ENCODE results near the gene SORCS2. TPM values are rescaled to one million over a fixed set of nuclear protein-coding genes. Genes with fewer than 3 reads are reported as not detected.
A peak's percentile ranks its signal among the peaks of the same experiment; 100 is the strongest.

SORCS2 gene
- total and polyA plus RNA-seq, 2 of the 4 experiments (the other 2 are of a cell fraction), result 0.36 to 0.62 TPM

DNA sequence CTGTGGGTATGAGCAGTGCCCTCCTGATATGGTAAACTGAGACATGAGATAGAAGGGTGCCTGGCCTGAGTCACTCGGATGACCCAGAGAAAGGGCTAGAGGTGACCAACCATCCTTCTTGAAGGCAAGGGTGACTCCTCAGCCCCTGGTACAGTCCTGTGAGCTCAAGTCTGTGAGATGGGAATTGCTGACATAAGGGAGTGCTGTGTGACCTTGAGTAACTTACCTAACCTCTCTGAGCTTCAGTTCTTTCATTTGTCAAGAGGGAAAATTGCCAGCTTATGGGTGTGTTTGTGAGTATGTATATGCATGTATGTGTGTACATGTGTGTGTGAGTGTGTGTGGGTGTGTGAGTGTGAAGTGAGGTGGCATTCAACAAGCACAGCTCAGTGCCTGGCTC, 452.8 kb downstream of the SORCS2 start:
- ChIA-PET CTCF (no interaction called here), POLR2A (ENCODE audit: unreplicated experiment) (no interaction called here)
- DNase-seq (no peak), ATAC-seq (ENCODE audit: low read depth) (no peak)
- Histone ChIP-seq H3K79me1 (ENCODE audit: low read depth in 1 of 2, low read length in 2 of 2) (no peaks in the 10 kb centered on the region), H3K4me2 (ENCODE audit: low read depth, low read length) (no peak overlapping the region), H3K9ac (ENCODE audit: low read depth, low read length) (no peak overlapping the region), H3K23ac (ENCODE audit: low read depth, low read length) (no peak overlapping the region), H2BK15ac (ENCODE audit: low read depth, low read length) (no peak overlapping the region), H3K4me1 (ENCODE audit: control insufficient read depth, insufficient read depth, low read length) (peaks cover 10% of the 10 kb centered on the region), H2BK120ac (ENCODE audit: low read depth, low read length) (no peak overlapping the region), H4K8ac (ENCODE audit: low read depth in 2 of 2, low read length in 2 of 2) (no peak overlapping the region), H3K18ac (ENCODE audit: low read depth, low read length) (no peak overlapping the region), H3K27me3 (ENCODE audit: control insufficient read depth, insufficient read depth, low read length) (peaks cover 12% of the 10 kb centered on the region), H4K5ac (ENCODE audit: low read depth, low read length) (no peak overlapping the region), H2AFZ (replicated peaks; ENCODE audit: low read length, poor library complexity) (no peak overlapping the region), H3K36me3 (ENCODE audit: control insufficient read depth, insufficient read depth, low read length) (no peaks in the 10 kb centered on the region), H3K9me1 (ENCODE audit: insufficient read depth, low read length) (peaks cover 10% of the 10 kb centered on the region), H2BK20ac (ENCODE audit: low read depth, low read length) (no peak overlapping the region), H3K4ac (ENCODE audit: low read depth, low read length) (no peak overlapping the region), H2BK5ac (ENCODE audit: low read depth, low read length, poor library complexity, severe bottlenecking) (no peak overlapping the region), H4K91ac (ENCODE audit: insufficient read depth, low read depth, low read length) (no peak overlapping the region), H2AK5ac (ENCODE audit: low read depth, low read length) (0 out of 2 replicates have a peak overlapping the region, but pooled peaks have one; percentile 14), H3K56ac (ENCODE audit: extremely low read depth, insufficient read depth, low read length) (no peak overlapping the region), H3K4me3 (ENCODE audit: insufficient read depth, low read depth, low read length) (no peak overlapping the region), H4K20me1 (ENCODE audit: insufficient read depth, low read length) (no peaks in the 10 kb centered on the region; the same call in 1 of the 2 replicates), H3K14ac (replicated peaks; ENCODE audit: low read depth, low read length) (no peak overlapping the region), H3K9me3 (ENCODE audit: control insufficient read depth, insufficient read depth, low read length) (peaks cover 6% of the 10 kb centered on the region), H2AK9ac (replicated peaks; ENCODE audit: low read depth, low read length, poor library complexity) (no peak overlapping the region), H3K27ac (ENCODE audit: insufficient read depth, low read length) (no peak overlapping the region)
- BruUV-seq (replicated peaks), result no TSS peak
- WGBS, 2 experiments (ENCODE audit: extremely low coverage in 2 of 2, insufficient read length in 1 of 2), result no CpG with 5 or more reads among the region's 1 CpG
- intact Hi-C loops (cut with micrococcal nuclease), result no loop called here
- in situ Hi-C loops (cut with MboI; ENCODE audit: low sequenced_read_pairs), result no loop called here
- TF ChIP-seq MXI1 (IDR thresholded peaks at IDR 0.05; ENCODE audit: borderline replicate concordance, low read depth, low read length) (no peak), CEBPB (IDR thresholded peaks at IDR 0.05; ENCODE audit: low read depth, low read length) (no peak), MAFK (IDR thresholded peaks at IDR 0.05; ENCODE audit: low read depth, low read length) (no peak), RCOR1 (IDR thresholded peaks at IDR 0.05; ENCODE audit: insufficient replicate concordance, low read length) (no peak), POLR2A (IDR thresholded peaks at IDR 0.05; ENCODE audit: low read depth, low read length) (no peak), BHLHE40 (IDR thresholded peaks at IDR 0.05; ENCODE audit: low read depth, low read length) (no peak), CHD1 (IDR thresholded peaks at IDR 0.05; ENCODE audit: low read depth, low read length) (no peak), RAD21 (IDR thresholded peaks at IDR 0.05; ENCODE audit: low read length) (no peak), NFE2L2 (IDR thresholded peaks at IDR 0.05; ENCODE audit: low read depth, low read length) (no peak), FOS (IDR thresholded peaks at IDR 0.05; ENCODE audit: low read depth, low read length) (no peak)
- TF ChIP-seq, protein P1, sequence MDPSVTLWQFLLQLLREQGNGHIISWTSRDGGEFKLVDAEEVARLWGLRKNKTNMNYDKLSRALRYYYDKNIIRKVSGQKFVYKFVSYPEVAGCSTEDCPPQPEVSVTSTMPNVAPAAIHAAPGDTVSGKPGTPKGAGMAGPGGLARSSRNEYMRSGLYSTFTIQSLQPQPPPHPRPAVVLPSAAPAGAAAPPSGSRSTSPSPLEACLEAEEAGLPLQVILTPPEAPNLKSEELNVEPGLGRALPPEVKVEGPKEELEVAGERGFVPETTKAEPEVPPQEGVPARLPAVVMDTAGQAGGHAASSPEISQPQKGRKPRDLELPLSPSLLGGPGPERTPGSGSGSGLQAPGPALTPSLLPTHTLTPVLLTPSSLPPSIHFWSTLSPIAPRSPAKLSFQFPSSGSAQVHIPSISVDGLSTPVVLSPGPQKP (IDR thresholded peaks at IDR 0.05; ENCODE audit: borderline replicate concordance, low read depth, low read length), result no peak
- TF ChIP-seq, protein P2, sequence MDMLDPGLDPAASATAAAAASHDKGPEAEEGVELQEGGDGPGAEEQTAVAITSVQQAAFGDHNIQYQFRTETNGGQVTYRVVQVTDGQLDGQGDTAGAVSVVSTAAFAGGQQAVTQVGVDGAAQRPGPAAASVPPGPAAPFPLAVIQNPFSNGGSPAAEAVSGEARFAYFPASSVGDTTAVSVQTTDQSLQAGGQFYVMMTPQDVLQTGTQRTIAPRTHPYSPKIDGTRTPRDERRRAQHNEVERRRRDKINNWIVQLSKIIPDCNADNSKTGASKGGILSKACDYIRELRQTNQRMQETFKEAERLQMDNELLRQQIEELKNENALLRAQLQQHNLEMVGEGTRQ (IDR thresholded peaks at IDR 0.05; ENCODE audit: low read depth, low read length), result no peak
- TF ChIP-seq, protein P3, sequence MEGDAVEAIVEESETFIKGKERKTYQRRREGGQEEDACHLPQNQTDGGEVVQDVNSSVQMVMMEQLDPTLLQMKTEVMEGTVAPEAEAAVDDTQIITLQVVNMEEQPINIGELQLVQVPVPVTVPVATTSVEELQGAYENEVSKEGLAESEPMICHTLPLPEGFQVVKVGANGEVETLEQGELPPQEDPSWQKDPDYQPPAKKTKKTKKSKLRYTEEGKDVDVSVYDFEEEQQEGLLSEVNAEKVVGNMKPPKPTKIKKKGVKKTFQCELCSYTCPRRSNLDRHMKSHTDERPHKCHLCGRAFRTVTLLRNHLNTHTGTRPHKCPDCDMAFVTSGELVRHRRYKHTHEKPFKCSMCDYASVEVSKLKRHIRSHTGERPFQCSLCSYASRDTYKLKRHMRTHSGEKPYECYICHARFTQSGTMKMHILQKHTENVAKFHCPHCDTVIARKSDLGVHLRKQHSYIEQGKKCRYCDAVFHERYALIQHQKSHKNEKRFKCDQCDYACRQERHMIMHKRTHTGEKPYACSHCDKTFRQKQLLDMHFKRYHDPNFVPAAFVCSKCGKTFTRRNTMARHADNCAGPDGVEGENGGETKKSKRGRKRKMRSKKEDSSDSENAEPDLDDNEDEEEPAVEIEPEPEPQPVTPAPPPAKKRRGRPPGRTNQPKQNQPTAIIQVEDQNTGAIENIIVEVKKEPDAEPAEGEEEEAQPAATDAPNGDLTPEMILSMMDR (conservative IDR thresholded peaks at IDR 0.05; ENCODE audit: low read depth, low read length), result no peak
- dilution Hi-C loops (cut with HindIII; ENCODE audit: low sequenced_read_pairs, unreplicated experiment), result no loop called here
